NCI-H774 (cell line): ENCODE measurements around the gene REXO2.

Experiments
- DNase-seq: peaks from one replicate; lab custom pipeline; 2025; lab: John Stamatoyannopoulos, UW

Gene REXO2

GRCh38 chr11:114439229-114440120, at the start of gene REXO2:
Gene REXO2, plus strand, starts transcription at chr11:114439467. Its CDS starts 62 bp downstream, at chr11:114439529.
- DNase-seq: peak; percentile 94

DNA sequence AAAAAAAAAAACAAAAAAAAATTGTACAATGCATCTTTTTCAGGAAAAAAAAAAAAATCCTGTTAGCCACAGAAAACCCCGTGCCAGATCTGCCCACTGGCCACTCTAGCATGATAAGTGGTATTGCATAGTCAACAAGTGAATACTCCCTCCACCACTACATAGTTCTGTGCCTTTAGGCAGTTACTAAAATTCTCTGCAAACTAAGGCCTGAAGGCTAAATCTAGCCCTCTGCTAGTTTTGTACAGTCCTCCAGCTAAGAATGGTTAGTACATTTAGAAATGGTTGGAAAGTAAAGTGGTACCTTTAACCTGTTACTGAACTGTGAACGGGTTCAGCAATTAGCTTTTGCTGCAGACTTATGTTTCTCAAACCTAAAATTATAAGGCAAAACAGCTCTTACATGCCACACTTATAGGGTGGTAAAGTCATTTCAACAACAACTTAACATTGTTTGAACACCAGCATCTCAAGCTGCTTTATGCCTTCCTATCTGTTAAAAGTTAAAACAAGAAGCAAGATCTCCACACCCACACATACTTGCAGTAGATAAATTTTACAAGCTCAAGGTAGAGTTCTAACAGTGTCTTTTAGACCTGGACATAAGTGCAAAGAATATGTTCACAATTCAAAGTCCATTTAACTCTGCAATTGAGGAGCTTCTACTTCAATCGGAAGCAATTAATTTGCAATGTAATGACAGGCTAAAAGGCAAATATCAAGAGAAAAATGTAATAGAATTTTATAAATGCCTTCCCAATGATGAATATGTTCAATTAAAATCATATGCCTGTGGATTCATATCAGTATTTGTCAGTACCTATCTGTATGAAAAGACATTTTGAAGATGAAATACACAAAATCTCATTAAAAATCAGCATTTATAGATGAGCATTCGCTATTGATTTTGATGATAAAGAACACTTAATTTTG, 46.3 kb upstream of the REXO2 start:
- no peak for DNase-seq

GRCh38 chr11:114395736-114396135, 43.5 kb upstream of the REXO2 start:
- DNase-seq: no peak

DNA sequence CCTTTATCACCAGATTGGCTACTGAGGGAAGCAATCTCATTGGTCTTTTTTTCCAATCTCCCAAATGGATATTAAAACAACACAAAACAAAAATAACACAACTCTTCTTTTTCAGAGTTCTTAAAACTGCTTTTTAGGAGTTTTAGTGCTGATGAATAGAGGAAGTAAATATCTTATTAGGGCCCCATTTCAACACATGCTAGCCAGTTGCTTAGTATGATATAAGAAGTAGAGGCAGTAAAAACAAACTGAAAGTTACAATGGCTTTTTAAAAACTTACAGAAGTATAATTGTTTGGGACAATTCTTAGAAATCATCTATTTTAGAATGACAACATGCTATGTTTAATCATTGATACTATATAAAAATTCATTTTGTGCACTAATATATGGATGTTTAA, 42.4 kb upstream of the REXO2 start:
- DNase-seq: no peak

DNA sequence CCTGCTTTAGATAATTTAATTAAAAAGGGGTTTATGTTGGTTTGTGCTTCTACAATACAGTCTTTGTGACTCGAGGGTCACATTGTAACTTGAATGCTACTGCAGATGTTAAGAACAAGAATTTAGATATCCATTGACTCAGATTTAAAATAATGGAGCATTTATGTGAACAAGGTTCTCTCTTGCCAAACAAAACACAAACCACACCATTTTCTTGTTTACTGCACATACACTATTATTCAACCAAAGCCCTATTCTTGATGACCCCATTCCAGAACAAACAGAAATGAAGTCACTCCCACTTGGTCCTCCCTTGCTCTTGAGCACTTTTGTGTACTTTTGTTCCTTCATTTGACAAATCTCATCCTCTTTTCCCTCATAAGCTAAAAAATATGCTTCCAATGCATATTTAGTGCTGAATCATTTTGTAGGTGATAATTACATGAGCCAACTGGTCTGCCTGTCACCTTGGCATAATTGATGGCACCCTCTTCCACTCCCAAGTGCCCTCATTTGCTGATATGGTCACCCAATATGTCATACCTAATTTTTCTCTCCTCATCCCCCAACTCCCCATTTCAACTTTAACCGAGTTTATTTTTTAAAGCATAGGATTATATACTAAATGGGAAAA, 41.8 kb upstream of the REXO2 start:
- DNase-seq: peak; percentile 58

GRCh38 chr11:114398303-114398920, 40.9 kb upstream of the REXO2 start:
- DNase-seq: no peak

GRCh38 chr11:114399490-114400215, 39.6 kb upstream of the REXO2 start:
- peak; percentile 61 for DNase-seq

GRCh38 chr11:114400216-114400914, 38.9 kb upstream of the REXO2 start, which contains the start of the genes C11orf71 and RBM7:
Gene C11orf71, minus strand, starts transcription at chr11:114400511. Its CDS starts 180 bp downstream, at chr11:114400331.
Gene RBM7, plus strand, starts transcription at chr11:114400666. Its CDS starts 6 bp downstream, at chr11:114400672.
- DNase-seq: peak; percentile 98

DNA sequence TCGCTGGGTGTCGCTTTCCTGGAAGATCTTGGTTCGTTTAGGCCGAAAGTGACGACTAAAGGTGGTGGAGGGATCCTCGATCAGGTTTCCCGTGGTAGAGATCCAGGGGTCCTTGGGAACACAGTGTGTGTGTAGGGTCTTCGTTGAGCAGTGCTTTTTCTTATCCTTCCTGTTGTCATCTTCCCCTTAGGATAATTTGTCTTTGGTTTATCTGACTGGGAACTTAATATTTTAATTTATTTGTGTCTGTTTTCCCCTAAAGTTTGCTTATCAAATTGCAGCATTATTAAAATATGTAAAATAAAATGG, 38.4 kb upstream of the REXO2 start:
- DNase-seq: no peak

- no peak for DNase-seq
Measured at GRCh38 chr11:114401311-114401710, 38.0 kb upstream of the REXO2 start.

DNA sequence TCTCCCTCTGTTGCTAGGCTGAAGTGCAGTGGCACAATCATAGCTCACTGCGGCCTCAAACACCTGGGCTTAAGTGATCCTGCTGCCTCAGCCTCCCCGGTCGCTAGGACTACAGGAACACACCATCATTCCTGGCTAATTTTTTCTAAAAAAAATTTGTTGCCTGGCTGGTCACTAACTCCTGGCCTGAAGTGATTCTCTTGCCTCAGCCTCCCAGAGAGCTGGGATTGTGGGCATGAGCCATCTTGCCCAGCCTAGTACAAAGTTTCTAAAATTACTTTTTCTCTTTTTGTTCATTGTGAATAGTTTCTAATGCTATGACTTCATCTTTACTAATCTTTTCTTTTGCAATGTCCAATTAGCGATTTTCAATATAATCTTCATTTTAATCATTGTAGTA, 26.3 kb upstream of the REXO2 start:
- no peak for DNase-seq

DNA sequence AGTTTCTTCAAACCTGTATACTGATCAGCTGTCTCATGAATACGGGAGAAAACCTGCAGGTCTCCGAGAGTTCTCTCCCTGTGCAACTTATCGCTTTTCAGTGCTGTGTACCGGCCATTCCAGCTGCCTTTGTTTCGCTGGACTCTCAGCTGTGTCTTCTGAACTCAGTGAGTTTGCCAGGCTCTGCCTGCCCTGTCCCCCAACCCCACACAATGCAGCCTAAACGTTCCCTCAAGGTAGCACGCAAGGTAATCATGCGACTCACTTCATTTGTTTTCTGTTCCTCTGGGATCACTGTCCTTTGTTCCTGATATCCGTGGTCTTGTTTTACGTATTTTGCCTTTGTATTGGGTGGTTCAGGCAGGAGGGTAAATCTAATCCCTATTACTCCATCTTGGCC, 25.3 kb upstream of the REXO2 start:
- no peak for DNase-seq

DNA sequence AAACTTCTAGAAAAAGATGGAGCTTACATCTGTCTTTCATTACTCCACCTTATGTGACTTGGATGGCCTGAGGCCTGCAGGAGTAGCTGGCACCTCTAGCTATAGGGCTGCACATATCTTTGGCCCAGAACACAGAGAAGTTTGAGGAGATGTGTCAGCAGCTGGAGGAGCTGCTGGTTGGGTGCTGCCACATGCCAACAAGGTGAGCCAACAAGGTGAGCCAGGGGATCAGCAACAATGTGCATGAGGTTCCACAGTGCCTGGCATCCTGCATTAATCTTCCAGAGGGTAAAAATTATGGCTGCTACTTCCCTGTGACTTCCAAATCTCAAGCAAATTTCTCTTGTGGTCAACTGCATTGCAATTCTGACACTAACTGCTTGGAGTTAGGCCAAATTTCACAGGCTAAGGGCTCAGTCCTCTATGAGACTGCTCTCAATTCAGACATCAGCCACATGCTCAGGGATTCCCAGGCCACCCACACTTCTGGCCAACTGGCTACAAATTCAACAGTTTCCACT, 22.8 kb upstream of the REXO2 start:
- no peak for DNase-seq

DNA sequence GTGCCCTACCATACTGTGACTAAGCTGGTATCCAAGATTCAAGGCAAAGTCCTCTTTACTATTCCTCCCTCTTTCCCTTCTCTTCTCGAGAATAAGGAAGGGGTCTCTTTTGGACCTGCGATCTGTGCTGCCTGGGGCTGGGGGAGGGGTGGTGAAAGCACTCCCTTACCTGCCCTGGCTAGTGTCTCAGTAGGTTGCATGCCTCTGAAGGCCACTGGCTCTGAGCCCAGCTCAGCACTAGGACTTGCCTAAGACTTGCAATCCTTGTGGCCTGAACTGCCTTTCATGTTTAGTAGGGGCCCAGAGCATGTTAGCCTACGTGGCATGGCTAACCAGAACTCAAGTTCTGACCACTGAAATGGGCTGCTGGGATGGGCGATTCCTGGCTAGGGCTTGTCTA, 13.0 kb upstream of the REXO2 start:
- no peak for DNase-seq

GRCh38 chr11:114430290-114430689, 9.0 kb upstream of the REXO2 start:
- DNase-seq: no peak

- DNase-seq: no peak
Measured at GRCh38 chr11:114432893-114433292, 6.4 kb upstream of the REXO2 start.

- DNase-seq: no peak
Measured at GRCh38 chr11:114433376-114433775, 5.9 kb upstream of the REXO2 start.

DNA sequence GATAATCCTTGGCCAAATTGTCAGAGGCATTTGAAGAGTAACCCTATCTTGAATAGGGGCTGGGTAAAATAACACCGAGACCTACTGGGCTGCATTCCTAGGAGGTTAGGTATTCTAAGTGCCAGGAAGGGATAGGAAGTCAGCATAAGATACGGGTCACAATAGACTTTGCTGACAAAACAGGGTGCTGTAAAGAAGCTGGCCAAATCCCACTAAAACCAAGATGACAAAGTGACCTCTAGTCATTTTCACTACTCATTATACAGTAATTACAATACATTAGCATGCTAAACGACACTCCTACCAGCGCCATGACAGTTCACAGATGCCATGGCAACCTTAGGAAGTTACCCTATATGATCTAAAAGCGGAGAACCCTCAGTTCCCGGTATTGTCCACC, 964 bp upstream of the REXO2 start:
- DNase-seq: no peak

DNA sequence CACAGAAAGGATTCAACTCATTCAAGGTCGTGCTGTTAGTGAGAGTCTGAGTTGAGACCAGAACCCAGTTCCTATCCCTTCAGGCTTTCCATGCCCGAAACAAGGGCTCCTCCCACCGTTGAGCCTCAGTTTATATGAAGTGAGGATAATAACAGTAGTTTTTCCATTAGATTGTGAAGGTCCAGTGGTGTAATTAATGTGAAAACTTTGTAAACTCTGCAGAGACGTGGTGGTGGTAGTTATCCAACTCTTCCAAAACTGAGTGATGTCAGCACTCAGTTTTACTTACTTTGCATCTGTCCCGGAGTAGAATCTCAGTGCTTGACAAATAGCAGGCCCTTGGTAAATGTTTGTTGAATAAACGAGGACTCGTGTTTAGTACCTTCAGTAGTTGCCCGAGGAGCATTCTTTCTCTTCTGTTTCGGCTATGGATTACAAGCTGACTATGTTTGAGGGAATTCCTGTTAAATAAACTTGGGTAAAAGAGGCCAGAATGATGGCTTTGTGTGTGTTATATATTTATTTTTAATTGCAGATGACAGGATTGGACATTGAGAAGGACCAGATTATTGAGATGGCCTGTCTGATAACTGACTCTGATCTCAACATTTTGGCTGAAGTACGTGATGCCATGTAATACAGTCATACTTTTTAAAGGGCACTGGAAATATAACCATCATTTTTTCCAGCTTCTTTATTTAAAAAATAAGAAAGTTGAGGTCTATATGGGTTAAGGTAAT, 1.0 kb downstream of the REXO2 start:
- no peak for DNase-seq
